22Rv1 (cell line): ENCODE results near the gene TMEM163.

ENCODE experiments used
- ZFX ChIP-seq: fragments of 450-650 bp; IDR thresholded peaks from 2 replicates; pipeline ENCODE4 v1.6.1; 2017; ENCODE audit warnings: antibody characterized with exemption, borderline replicate concordance
- TF ChIP-seq, protein P1 (sequence below): fragments of 450-650 bp; IDR thresholded peaks from 2 replicates; pipeline ENCODE4 v1.5.1; 2017; ENCODE audit warnings: mild to moderate bottlenecking

DNA sequence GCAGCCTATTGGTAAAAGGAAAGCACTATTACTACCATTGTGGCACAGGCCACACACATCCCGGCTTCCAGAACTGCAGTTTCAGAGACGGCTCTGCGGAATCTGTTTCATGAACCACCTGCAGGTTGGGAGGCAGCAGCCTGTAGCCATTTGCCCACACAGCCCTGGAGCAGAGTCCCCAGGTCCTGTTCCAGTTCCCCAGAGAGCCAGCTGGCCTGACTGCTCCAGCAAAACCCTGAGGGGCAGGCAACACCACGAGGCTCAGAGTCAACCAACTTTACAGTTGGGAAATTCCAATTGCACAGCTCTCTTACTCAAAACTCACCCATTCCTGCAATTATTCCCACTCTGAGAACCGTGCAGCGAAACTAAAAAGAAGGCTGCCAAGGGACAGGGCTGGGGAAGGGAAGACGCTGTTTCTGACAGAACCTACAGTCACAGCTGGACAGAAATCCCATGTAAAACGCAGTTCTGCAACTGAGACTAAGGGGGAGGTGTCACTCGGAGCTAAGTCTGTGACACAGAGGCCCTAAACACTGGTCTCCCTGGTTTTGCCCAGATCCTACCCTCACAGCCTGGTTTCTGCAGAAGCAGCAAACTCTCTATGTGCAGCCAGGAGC lies 219.4 kb downstream of the TMEM163 start:
- TF ChIP-seq, protein P1, sequence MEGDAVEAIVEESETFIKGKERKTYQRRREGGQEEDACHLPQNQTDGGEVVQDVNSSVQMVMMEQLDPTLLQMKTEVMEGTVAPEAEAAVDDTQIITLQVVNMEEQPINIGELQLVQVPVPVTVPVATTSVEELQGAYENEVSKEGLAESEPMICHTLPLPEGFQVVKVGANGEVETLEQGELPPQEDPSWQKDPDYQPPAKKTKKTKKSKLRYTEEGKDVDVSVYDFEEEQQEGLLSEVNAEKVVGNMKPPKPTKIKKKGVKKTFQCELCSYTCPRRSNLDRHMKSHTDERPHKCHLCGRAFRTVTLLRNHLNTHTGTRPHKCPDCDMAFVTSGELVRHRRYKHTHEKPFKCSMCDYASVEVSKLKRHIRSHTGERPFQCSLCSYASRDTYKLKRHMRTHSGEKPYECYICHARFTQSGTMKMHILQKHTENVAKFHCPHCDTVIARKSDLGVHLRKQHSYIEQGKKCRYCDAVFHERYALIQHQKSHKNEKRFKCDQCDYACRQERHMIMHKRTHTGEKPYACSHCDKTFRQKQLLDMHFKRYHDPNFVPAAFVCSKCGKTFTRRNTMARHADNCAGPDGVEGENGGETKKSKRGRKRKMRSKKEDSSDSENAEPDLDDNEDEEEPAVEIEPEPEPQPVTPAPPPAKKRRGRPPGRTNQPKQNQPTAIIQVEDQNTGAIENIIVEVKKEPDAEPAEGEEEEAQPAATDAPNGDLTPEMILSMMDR, result no peak
- TF ChIP-seq ZFX, result no peak
